ENCODE measurements around the gene WNK2. TPM values are rescaled to one million over a fixed set of nuclear protein-coding genes. Genes with fewer than 3 reads are reported as not detected.
"Not testable (repeated sequence)": the region's sequence is repeated elsewhere in the genome, so short reads cannot be mapped to it uniquely, and the experiment has no call there.

WNK2 gene
- total RNA-seq, 2 donors from 2014 or later: not detected

DNA sequence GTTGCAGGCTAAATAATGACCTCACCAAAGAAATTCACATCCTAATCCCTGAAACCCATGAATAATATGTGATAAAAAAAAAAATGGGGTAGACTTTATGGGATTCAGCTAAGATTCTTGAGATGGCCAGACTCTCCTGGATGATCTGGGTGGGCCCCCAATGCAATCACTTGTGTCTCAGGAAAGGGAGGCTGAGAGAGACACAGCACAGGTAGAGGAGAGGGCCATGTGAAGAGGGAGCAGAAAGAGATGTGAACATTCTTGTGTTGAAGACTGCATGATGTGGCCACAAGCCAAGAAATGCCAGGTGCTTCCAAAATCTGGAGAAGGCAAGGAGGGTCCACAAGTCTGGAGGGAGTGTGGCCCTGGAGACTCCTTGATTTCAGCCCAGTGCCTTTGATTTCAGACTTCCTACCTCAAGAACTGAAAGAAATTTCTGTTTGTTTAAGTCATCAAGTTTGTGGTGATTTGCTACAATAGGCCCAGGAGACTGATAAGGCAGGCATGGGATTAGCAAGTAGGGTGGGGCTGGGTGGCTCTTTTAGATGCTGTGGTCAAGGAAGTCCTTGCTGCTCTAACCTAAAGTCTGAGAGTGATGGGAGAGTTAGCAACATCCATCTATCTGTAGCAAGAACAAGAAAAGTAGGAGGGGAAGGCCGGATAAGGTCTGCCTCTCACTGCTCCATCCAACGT, 180.9 kb downstream of the WNK2 start:
- no peaks in the 10 kb centered on the region for H3K4me1 Mint-ChIP-seq
- H3K27ac Mint-ChIP-seq: no peak overlapping the region
- peaks cover 19% of the 10 kb centered on the region for H3K27me3 Mint-ChIP-seq
- ATAC-seq (no peak), DNase-seq (no peak)
- H3K9me3 ChIP-seq (ENCODE audit: control insufficient read depth, low read length, poor library complexity, severe bottlenecking): no peaks in the 10 kb centered on the region
- H3K36me3 Mint-ChIP-seq (ENCODE audit: low read depth): no peaks in the 10 kb centered on the region
- no peak overlapping the region for H3K4me3 Mint-ChIP-seq

DNA sequence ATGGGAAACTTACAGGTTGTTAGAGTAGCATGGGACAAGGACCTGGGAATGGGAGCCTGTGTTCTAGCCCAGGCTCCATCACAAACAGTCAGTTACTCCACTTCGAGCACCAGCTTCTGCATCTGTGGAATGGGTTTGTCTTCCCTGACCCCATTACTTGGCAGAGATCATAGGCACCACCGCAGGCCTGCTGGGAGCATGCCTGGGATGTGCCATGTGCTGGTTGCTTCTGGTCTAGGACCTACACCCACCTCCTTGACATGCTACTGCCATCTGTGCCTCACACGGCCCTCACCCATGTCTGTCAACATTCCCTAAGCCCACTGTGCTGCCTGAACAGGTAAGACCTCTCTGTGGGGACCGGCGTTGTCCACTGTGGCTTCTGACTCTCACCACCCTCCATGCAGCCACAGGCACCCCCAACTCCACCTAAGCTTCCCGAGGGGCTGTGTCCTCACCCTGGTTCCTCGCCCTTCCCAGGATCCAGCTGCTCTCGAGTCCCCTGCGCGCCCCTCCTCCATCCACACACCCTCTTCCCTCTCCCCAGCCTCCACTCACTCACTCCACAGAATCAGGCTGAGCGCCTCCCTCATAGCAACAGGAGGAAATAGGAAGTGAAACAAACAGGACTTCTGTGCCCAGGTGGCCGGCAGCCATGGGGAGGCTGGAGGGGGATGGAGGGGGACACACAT, 181.6 kb downstream of the WNK2 start:
- no peak for ATAC-seq
- H3K4me1 Mint-ChIP-seq: peaks cover 2% of the 10 kb centered on the region
- H3K36me3 Mint-ChIP-seq (ENCODE audit: low read depth): no peaks in the 10 kb centered on the region
- H3K27ac Mint-ChIP-seq: no peak overlapping the region
- no peak overlapping the region for H3K4me3 Mint-ChIP-seq
- no peak for DNase-seq
- no peaks in the 10 kb centered on the region for H3K9me3 ChIP-seq (ENCODE audit: control insufficient read depth, low read length, poor library complexity, severe bottlenecking)
- H3K27me3 Mint-ChIP-seq: peaks cover 25% of the 10 kb centered on the region

DNA sequence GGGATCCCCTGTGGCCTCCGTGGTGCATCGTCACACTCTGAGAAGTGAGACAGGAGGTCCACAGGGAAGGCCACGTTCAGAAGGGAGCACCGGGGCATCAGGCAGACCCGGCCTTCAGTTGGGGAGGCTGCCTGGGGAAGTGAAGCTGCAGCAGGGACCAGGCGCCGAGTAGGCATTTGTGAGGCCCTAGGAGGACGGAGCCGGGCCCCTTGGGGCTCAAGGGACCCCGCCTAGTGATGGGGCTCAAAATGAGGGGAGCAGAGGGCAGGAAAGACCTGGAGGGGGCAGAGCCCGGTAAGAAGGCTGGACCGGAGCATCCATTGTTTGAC, 182.1 kb downstream of the WNK2 start:
- ATAC-seq (no peak), DNase-seq (no peak)
- Mint-ChIP-seq H3K4me1 (peaks cover 2% of the 10 kb centered on the region), H3K36me3 (ENCODE audit: low read depth) (no peaks in the 10 kb centered on the region), H3K4me3 (no peak overlapping the region), H3K27ac (no peak overlapping the region), H3K27me3 (peaks cover 25% of the 10 kb centered on the region)
- H3K9me3 ChIP-seq (ENCODE audit: control insufficient read depth, low read length, poor library complexity, severe bottlenecking): no peaks in the 10 kb centered on the region

DNA sequence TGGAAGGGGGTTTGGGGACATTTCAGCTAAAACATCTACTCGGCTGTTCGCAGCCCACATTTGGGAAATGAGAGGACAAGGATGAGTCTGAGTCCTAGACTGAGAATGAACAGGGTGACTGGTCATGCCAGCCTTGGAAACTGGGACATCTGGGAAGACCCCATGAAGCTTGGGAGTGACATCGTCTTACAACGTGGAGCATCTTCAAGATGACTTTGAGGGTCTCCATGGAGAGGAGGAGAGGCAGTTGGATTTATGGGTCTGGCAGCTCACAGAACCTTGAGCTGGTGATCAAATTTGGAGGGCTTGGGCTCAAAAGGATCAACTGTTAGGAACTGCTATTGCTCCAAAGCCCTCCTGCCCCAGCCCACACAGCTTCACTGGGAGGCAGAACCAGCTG, 182.5 kb downstream of the WNK2 start:
- not testable (repeated sequence) for H3K4me3 Mint-ChIP-seq; ATAC-seq; H3K4me1 Mint-ChIP-seq; DNase-seq; H3K27ac Mint-ChIP-seq; H3K36me3 Mint-ChIP-seq (ENCODE audit: low read depth); H3K9me3 ChIP-seq (ENCODE audit: control insufficient read depth, low read length, poor library complexity, severe bottlenecking)
- peaks cover 25% of the 10 kb centered on the region for H3K27me3 Mint-ChIP-seq

DNA sequence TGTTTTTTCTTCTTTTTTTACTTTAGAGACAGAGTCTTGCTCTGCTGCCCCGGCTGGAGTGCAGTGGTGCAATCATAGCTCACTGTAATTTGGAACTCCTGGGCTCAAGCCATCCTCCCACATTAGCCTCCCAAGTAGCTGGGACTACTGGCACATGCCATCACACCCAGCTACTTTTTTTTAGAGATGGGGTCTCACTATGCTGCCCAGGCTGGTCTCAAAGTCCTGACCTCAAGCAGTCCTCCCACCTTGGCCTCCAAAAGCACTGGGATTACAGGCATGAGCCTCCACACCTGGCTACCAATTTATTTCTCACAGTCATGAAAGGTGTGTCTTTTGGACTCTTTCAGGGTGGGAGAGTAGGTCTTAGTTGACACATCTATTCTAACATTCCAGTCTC, 184.5 kb downstream of the WNK2 start:
- no peak overlapping the region for H3K4me3 Mint-ChIP-seq
- H3K4me1 Mint-ChIP-seq: peaks cover 2% of the 10 kb centered on the region
- peaks cover 34% of the 10 kb centered on the region for H3K27me3 Mint-ChIP-seq
- DNase-seq (no peak), ATAC-seq (no peak)
- no peak overlapping the region for H3K27ac Mint-ChIP-seq
- H3K9me3 ChIP-seq (ENCODE audit: control insufficient read depth, low read length, poor library complexity, severe bottlenecking): no peaks in the 10 kb centered on the region
- H3K36me3 Mint-ChIP-seq (ENCODE audit: low read depth): no peaks in the 10 kb centered on the region

DNA sequence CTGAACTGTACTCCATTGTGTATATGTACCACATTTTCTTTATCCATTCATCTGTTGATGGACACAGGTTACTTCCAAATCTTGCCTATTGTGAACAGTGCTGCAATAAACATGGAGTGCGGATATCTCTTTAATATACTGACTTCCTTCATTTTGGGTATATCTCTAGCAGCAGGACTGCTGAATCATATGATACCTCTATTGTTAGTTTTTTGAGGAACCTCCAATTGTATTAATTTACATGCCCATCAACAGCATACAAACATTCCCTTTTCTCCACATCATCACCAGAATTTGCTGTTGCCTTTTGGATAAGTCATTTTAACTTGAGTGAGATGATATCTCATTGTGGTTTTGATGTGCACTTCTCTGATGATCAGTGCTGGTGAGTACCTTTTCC, 185.7 kb downstream of the WNK2 start:
- Mint-ChIP-seq H3K36me3 (ENCODE audit: low read depth) (no peaks in the 10 kb centered on the region), H3K27me3 (peaks cover 34% of the 10 kb centered on the region), H3K27ac (no peak overlapping the region), H3K4me3 (no peak overlapping the region), H3K4me1 (peaks cover 2% of the 10 kb centered on the region)
- DNase-seq (no peak), ATAC-seq (no peak)
- no peaks in the 10 kb centered on the region for H3K9me3 ChIP-seq (ENCODE audit: control insufficient read depth, low read length, poor library complexity, severe bottlenecking)

Other genes with a start within 250 kb of the WNK2 start
- 100 to 1,000 TPM; 142 to 160 TPM for gene FGD3, start 236.6 kb upstream of the WNK2 start, total RNA-seq
- 10 to 100 TPM; 47.2 to 62.3 TPM for gene SUSD3, start 125.4 kb upstream of the WNK2 start, total RNA-seq
- gene CARD19, start 87.9 kb upstream of the WNK2 start, total RNA-seq: 10 to 100 TPM; 45.2 to 54.4 TPM
- 100 to 1,000 TPM; 169 to 219 TPM for gene NINJ1, start 49.9 kb upstream of the WNK2 start, total RNA-seq